Measurements from ENCODE around the gene KLHL1. TPM values are rescaled to one million over a fixed set of nuclear protein-coding genes. Genes with fewer than 3 reads are reported as not detected.

The KLHL1 gene
- total RNA-seq, 2 experiments from 2014 or later = not detected

DNA sequence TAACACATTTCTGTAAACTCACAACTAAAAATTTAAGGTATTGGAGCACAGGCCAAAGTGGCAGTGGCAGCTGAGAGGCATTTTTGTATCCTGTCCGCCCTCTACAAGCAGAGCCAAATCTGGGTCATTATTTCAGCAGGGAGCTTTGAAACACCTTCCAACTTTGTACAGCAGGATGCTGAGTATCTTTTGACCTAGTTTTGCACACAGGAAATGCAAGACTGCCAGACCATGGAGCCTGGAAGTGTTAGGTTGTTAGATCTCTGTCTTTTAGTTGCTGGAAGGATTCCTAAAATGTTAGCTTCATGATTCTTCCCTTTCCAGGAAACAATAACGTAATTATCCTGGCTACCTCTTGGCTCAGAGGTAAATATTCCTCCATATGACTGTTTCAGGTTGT is 149.2 kb downstream of the KLHL1 start:
- no peaks in the 10 kb centered on the region for H3K4me1 Mint-ChIP-seq

DNA sequence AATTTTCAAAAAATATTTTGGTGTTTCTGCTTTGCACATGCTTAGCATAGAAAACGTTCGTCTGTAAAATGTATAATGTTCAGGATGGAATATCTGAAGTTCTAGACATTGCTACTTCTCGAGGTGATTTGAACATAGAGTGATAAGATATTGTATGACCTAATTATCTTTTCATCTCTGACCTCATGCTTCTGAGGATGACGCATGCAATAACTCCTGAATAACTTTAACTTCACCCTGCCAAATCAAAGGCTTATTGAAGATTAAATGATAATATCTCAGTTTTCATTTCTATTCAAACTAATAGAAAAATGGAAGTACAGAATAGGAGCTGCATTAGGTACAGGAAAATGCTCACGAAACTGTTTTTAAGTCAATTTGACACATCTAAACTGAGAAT is 151.4 kb downstream of the KLHL1 start:
- Mint-ChIP-seq H3K27me3 (no peaks in the 10 kb centered on the region), H3K36me3 (ENCODE audit: low read depth) (no peaks in the 10 kb centered on the region), H3K9me3 (peaks cover 2% of the 10 kb centered on the region), H3K4me3 (no peak overlapping the region), H3K27ac (no peak overlapping the region), H3K4me1 (no peaks in the 10 kb centered on the region)
- no peak for DNase-seq
- POLR2A ChIA-PET = no interaction called here
- CTCF ChIA-PET = no interaction called here

More for the DNA sequence above, 149.2 kb downstream of the KLHL1 start:
- H3K27me3 Mint-ChIP-seq = no peaks in the 10 kb centered on the region
- H3K36me3 Mint-ChIP-seq (ENCODE audit: low read depth) = no peaks in the 10 kb centered on the region
- ChIA-PET CTCF (no interaction called here), POLR2A (no interaction called here)
- no peak for DNase-seq
- H3K27ac Mint-ChIP-seq = no peak overlapping the region
- H3K4me3 Mint-ChIP-seq = no peak overlapping the region
- H3K9me3 Mint-ChIP-seq = peaks cover 2% of the 10 kb centered on the region

DNA sequence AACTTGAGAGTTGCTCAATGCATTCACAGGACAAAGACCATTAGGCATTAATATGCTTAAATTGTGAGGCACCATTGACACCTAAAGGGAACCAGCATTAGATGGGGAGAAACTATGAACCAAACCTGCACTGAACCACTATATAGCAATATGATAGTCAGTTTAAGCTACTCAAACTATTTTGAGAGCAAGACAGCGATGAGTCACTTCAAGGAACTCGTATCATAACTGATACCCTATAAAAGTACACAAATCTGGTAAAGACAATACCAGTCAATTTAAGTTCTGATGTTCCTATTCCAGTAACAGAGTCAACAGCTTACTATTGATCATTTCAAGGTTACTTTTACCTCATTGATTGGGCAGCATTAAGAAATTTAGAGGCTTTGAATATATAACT is 151.9 kb downstream of the KLHL1 start:
- CTCF ChIA-PET = no interaction called here
- H3K4me1 Mint-ChIP-seq = no peaks in the 10 kb centered on the region
- H3K4me3 Mint-ChIP-seq = no peak overlapping the region
- peaks cover 2% of the 10 kb centered on the region for H3K9me3 Mint-ChIP-seq
- no peak overlapping the region for H3K27ac Mint-ChIP-seq
- no peak for DNase-seq
- no peaks in the 10 kb centered on the region for H3K27me3 Mint-ChIP-seq
- POLR2A ChIA-PET = no interaction called here
- no peaks in the 10 kb centered on the region for H3K36me3 Mint-ChIP-seq (ENCODE audit: low read depth)

DNA sequence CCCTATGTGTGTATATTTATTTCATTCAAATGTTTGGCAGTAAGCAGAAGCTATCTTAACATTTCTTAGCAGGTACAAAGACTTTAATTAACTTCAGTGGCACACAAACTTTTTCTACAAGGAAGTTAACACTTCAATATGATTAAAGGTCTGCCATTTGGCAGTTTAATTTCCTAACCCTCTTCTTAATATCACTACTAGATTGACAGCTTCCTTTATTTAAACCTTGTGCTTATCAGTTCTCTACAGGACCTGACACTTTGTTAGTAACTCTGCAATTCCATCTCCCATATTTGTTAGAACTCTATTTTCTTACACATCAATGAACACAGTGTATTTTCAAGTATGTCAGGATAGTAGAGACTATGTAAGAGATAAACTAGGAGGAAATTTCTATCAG is 153.0 kb downstream of the KLHL1 start:
- Mint-ChIP-seq H3K27ac (no peak overlapping the region), H3K27me3 (no peaks in the 10 kb centered on the region), H3K4me3 (no peak overlapping the region), H3K36me3 (ENCODE audit: low read depth) (no peaks in the 10 kb centered on the region), H3K9me3 (peaks cover 2% of the 10 kb centered on the region), H3K4me1 (no peaks in the 10 kb centered on the region)
- POLR2A ChIA-PET = no interaction called here
- DNase-seq = no peak
- CTCF ChIA-PET = no interaction called here

DNA sequence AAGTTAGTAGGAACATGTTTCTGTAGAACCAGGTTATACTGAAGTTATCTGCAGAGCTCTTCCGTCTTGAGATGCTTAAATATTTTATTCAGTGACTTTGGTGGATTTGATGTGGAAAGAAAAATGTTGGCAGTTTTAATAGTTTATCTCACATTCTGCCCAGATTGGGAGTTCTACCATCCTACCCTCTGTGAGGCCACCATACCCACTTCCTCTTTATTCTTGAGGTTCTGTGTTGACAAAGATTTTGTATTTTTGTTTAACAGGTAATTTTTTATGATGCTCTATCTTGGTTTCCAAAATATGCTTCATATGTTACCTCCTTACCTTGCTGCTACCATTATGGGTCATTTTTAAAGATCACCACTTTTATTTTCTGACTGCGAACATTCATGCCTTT is 156.8 kb downstream of the KLHL1 start:
- DNase-seq = no peak
- ChIA-PET POLR2A (no interaction called here), CTCF (no interaction called here)
- Mint-ChIP-seq H3K4me3 (no peak overlapping the region), H3K36me3 (ENCODE audit: low read depth) (no peaks in the 10 kb centered on the region), H3K27me3 (no peaks in the 10 kb centered on the region), H3K4me1 (no peaks in the 10 kb centered on the region), H3K9me3 (peaks cover 5% of the 10 kb centered on the region), H3K27ac (no peak overlapping the region)

DNA sequence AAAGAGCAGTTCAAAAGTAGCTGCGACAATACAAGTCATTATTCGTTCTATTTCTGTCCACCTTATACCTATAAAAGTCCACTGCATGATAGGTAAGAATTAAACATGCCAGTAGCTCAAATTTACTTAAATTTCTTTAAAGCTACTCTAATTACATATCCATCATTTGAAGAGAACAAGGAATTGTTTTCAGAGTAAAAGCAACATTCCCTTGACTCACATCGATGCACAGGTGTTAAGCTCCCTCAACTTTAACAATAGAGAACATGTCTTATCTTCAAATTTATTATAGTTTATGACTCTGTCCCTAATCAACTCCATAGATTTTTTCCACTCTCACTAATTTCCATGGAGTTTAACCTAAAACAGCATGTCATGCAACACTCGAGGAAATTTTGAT is 158.1 kb downstream of the KLHL1 start:
- Mint-ChIP-seq H3K27ac (no peak overlapping the region), H3K27me3 (no peaks in the 10 kb centered on the region), H3K4me1 (no peaks in the 10 kb centered on the region), H3K4me3 (no peak overlapping the region), H3K36me3 (ENCODE audit: low read depth) (no peaks in the 10 kb centered on the region), H3K9me3 (peaks cover 5% of the 10 kb centered on the region)
- no peak for DNase-seq
- CTCF ChIA-PET = no interaction called here
- POLR2A ChIA-PET = no interaction called here

DNA sequence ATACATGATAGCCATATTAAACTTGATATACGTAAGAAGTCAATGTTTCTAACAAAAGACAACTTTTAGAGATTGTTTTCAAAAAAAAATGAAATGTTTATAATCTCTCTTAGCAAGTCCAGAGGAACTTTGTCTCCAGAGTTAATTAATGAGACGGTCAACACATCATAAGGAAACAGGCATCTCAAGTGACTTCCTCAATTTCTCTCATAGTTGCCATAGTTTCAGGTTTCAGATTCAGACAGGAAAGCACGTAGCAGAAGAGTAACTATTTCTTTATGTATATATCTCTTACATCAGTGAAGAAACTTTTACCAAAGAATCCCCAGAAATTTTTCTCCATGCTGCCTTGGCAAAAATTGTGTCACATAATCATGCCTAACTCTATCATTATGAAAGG is 160.2 kb downstream of the KLHL1 start:
- DNase-seq = no peak
- H3K4me3 Mint-ChIP-seq = no peak overlapping the region
- H3K36me3 Mint-ChIP-seq (ENCODE audit: low read depth) = no peaks in the 10 kb centered on the region
- peaks cover 8% of the 10 kb centered on the region for H3K9me3 Mint-ChIP-seq
- H3K27ac Mint-ChIP-seq = no peak overlapping the region
- ChIA-PET POLR2A (no interaction called here), CTCF (no interaction called here)
- H3K27me3 Mint-ChIP-seq = no peaks in the 10 kb centered on the region
- no peaks in the 10 kb centered on the region for H3K4me1 Mint-ChIP-seq

DNA sequence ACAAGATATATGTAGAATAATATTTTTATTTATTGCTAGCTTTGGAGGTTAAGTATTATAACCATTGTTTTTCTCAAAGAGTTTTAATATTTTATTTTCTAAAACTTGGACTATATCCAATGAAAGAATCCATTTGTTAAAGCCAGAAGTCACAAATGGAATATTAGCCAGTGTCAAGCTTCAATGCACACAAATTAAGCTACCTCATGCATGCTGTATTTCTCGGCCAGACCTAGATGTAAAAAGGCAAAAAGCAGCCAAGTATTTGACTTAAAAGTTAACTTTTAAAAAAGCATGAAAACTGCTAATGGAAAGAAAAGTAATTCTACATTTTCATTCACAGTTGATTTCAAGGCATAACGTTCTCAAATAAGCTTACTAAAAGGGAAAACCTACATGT is 160.7 kb downstream of the KLHL1 start:
- POLR2A ChIA-PET = no interaction called here
- no peak for DNase-seq
- H3K27me3 Mint-ChIP-seq = no peaks in the 10 kb centered on the region
- peaks cover 8% of the 10 kb centered on the region for H3K9me3 Mint-ChIP-seq
- no peak overlapping the region for H3K4me3 Mint-ChIP-seq
- H3K27ac Mint-ChIP-seq = no peak overlapping the region
- no peaks in the 10 kb centered on the region for H3K36me3 Mint-ChIP-seq (ENCODE audit: low read depth)
- CTCF ChIA-PET = no interaction called here
- H3K4me1 Mint-ChIP-seq = no peaks in the 10 kb centered on the region

DNA sequence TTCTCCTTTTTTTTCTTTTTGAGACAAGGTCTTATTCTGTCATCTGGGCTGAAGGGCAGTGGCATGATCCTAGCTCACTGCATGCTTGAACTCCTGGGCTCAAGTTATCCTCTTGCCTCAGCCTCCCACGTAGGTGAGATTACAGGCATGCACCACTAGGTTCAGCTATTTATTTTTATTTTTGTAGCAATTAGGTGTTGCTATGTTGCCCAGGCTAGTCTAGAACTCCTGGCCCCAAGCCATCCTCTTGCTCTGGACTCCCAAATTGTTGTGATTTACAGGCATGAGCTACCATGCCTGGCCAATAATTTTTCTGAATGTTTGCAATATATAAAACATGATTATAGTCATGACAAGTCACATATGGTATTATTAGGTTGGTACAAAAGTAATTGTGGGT is 161.7 kb downstream of the KLHL1 start:
- no peak for DNase-seq
- H3K27me3 Mint-ChIP-seq = no peaks in the 10 kb centered on the region
- no peak overlapping the region for H3K4me3 Mint-ChIP-seq
- ChIA-PET CTCF (no interaction called here), POLR2A (no interaction called here)
- peaks cover 8% of the 10 kb centered on the region for H3K9me3 Mint-ChIP-seq
- H3K36me3 Mint-ChIP-seq (ENCODE audit: low read depth) = no peaks in the 10 kb centered on the region
- no peaks in the 10 kb centered on the region for H3K4me1 Mint-ChIP-seq
- no peak overlapping the region for H3K27ac Mint-ChIP-seq

DNA sequence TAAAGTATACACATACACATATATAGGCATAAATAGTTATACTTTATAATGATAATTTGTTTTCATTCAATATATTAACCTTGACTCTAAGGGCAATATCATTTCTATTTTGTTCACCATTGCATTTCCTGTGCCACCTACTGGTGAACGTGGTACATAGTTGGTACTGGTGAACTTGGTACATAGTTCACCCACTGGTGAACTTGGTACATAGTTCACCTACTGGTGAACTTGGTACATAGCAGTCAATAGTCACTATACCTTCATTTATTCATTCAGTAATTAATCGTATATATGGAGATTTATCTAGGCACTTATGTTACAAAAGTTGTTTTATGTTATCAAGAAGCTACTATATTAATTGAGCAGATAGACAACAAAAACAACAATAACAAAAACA is 173.2 kb downstream of the KLHL1 start:
- CTCF ChIA-PET = no interaction called here
- Mint-ChIP-seq H3K36me3 (ENCODE audit: low read depth) (no peaks in the 10 kb centered on the region), H3K4me1 (no peaks in the 10 kb centered on the region), H3K9me3 (peaks cover 3% of the 10 kb centered on the region), H3K4me3 (no peak overlapping the region), H3K27ac (no peak overlapping the region), H3K27me3 (no peaks in the 10 kb centered on the region)
- POLR2A ChIA-PET = no interaction called here
- DNase-seq = no peak

DNA sequence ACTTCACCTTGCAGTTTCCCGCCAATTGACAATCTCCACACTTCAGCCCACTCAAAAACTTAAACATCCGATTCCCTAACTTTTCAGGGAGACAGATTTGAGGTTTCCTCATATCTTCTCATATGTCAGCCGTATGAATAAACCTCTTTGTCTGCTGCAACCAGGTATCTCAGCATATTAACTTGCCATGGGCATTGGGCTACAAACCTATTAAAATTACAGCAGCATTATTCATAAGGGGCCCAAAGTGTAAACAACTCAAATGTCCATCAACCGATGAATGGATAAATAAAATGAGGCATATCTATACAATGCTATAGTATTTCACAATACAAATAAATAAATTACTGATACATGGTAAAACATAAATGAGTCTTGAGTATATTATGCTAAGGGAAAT is 180.0 kb downstream of the KLHL1 start:
- Mint-ChIP-seq H3K9me3 (peaks cover 2% of the 10 kb centered on the region), H3K27ac (no peak overlapping the region), H3K4me3 (no peak overlapping the region), H3K27me3 (no peaks in the 10 kb centered on the region), H3K4me1 (no peaks in the 10 kb centered on the region), H3K36me3 (ENCODE audit: low read depth) (no peaks in the 10 kb centered on the region)
- no peak for DNase-seq
- ChIA-PET POLR2A (no interaction called here), CTCF (no interaction called here)

DNA sequence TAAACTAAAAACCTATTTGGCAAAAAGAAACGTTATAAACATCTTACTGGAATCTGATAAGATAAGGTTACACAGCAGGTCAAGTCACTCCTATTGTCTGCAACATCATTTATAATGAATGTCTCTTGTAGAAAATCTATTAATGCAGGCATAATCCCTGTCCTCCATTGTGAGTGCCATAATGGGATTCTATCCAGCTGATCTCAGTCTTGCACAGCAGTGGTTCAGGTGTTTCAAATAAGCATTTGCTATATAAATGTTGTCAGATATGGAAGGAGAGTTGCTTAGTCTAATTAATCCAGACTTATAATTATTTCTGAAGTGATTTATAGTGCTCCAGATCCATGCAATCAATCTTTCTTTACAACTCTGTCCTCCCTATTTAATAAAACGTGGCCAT is 187.1 kb downstream of the KLHL1 start:
- POLR2A ChIA-PET = no interaction called here
- no peaks in the 10 kb centered on the region for H3K36me3 Mint-ChIP-seq (ENCODE audit: low read depth)
- H3K27me3 Mint-ChIP-seq = no peaks in the 10 kb centered on the region
- peaks cover 2% of the 10 kb centered on the region for H3K9me3 Mint-ChIP-seq
- H3K4me3 Mint-ChIP-seq = no peak overlapping the region
- CTCF ChIA-PET = no interaction called here
- no peak for DNase-seq
- no peak overlapping the region for H3K27ac Mint-ChIP-seq
- no peaks in the 10 kb centered on the region for H3K4me1 Mint-ChIP-seq

DNA sequence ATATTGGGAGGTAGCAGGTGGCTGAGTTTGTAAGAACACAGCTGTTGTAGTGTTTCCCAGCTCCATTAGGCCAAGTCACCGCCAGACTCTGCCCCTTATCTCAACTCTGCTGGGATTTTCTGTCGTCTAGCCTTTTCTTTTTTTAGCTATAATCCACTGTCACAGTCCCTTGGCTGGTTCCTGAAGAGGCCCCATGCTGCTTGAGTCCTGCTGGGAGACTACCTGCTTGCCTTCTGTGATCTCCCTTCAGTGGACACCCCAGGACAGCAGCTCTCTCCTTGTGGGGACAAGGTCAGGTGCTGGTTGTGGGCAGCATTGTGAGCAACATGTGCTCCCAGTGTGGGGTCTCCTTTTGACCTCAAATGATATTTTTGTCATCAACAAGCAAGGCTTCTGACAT is 195.6 kb downstream of the KLHL1 start:
- H3K4me3 Mint-ChIP-seq = no peak overlapping the region
- no peak overlapping the region for H3K27ac Mint-ChIP-seq
- no peaks in the 10 kb centered on the region for H3K9me3 Mint-ChIP-seq
- no peaks in the 10 kb centered on the region for H3K36me3 Mint-ChIP-seq (ENCODE audit: low read depth)
- POLR2A ChIA-PET = no interaction called here
- no peaks in the 10 kb centered on the region for H3K4me1 Mint-ChIP-seq
- no peaks in the 10 kb centered on the region for H3K27me3 Mint-ChIP-seq
- no peak for DNase-seq
- CTCF ChIA-PET = no interaction called here

DNA sequence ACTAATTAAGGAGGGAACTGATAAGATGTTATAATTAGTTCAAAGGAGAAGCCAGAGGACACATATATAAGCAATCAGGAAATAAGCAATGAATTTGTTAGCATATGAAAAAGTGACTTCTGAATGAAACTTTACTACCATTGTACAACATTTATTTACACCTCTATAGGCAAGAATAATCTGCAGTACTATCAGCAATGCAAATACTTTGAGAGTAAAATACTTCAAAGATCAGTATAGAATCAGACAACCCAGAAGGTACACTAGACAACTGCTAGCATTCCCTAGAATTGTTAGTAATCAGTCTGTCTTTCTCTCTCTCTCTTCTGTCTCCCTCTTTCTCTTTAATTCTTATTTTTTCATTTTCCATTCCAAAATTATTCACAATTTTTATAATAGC is 197.5 kb downstream of the KLHL1 start:
- DNase-seq = no peak
- CTCF ChIA-PET = no interaction called here
- Mint-ChIP-seq H3K9me3 (no peaks in the 10 kb centered on the region), H3K4me3 (no peak overlapping the region), H3K27me3 (no peaks in the 10 kb centered on the region), H3K36me3 (ENCODE audit: low read depth) (no peaks in the 10 kb centered on the region), H3K4me1 (no peaks in the 10 kb centered on the region), H3K27ac (no peak overlapping the region)
- POLR2A ChIA-PET = no interaction called here

DNA sequence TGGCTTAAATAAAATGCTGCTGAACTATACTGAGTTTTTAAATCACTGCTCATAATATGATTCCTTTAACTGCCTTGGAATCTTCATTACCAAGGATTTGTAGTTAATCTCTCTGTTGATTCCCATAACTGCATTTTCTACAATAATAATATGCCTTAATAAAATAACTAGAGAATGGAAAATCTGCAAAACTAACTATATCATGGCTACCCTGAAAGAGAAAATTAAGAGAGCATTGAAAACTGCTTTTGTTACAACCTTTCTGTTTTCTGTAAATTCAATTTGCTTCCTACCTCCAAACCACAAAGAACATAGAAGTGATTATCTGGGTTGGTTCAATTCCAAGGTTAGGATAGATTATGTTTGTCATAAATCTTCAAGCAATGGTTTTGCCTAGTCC is 203.5 kb downstream of the KLHL1 start:
- H3K9me3 Mint-ChIP-seq = peaks cover 5% of the 10 kb centered on the region
- no peak for DNase-seq
- no peaks in the 10 kb centered on the region for H3K4me1 Mint-ChIP-seq
- H3K36me3 Mint-ChIP-seq (ENCODE audit: low read depth) = no peaks in the 10 kb centered on the region
- no peak overlapping the region for H3K4me3 Mint-ChIP-seq
- ChIA-PET POLR2A (no interaction called here), CTCF (no interaction called here)
- H3K27me3 Mint-ChIP-seq = no peaks in the 10 kb centered on the region
- no peak overlapping the region for H3K27ac Mint-ChIP-seq

All from activated CD4-positive, alpha-beta memory T cell treated with anti-CD3 and anti-CD28 coated beads, Interleukin-2, amount 10 ng/mL, durations not matched to agents 7 days and 5 days (primary cell).